Psoas muscle (tissue), 8 donors: ENCODE data around the gene UBE2S. TPM values are rescaled to one million over a fixed set of nuclear protein-coding genes. Genes with fewer than 3 reads are reported as not detected.

Experiments
- ATAC-seq, 4 donors: fragments of 200-7000 bp; cut with Tn5 transposase; one replicate each; pipeline ENCODE4 v1.9.1; 2020; ENCODE audit warnings: moderate library complexity in 3 of 4, mild to moderate bottlenecking in 2 of 4
- DNase-seq, 2 donors: peaks; one replicate each; pipeline ENCODE4 v3.0.0-alpha.2; 2020
- H3K27ac ChIP-seq: fragments of 200-600 bp; one replicate; pipeline ENCODE4 v1.8.0; 2022
- H3K27me3 ChIP-seq, 3 donors: fragments of 200-600 bp in 1 of 3; one replicate each; pipeline versions ENCODE4 v1.6.1 to v1.8.0; 2013 to 2022; ENCODE audit warnings: low read length in 2 of 3, mild to moderate bottlenecking in 2 of 3, moderate library complexity in 1 of 3; ENCODE audit not compliant: insufficient read depth in 3 of 3
- H3K36me3 ChIP-seq, 2 donors: fragments of 200-600 bp in 1 of 2; one replicate each; pipeline versions ENCODE4 v1.6.1 to v1.8.0; 2013 to 2022; ENCODE audit warnings: low read depth in 1 of 2, mild to moderate bottlenecking in 1 of 2, moderate library complexity in 1 of 2; ENCODE audit not compliant: insufficient read depth in 1 of 2
- H3K4me1 ChIP-seq: fragments of 200-600 bp; one replicate; pipeline ENCODE4 v1.8.0; 2022
- H3K4me3 ChIP-seq: fragments of 200-600 bp; one replicate; pipeline ENCODE4 v1.8.0; 2022; ENCODE audit warnings: mild to moderate bottlenecking
- H3K9me3 ChIP-seq: fragments of 200-600 bp; one replicate; pipeline ENCODE4 v1.8.0; 2022
- CTCF ChIP-seq: fragments of 200-600 bp; IDR thresholded peaks from one replicate; pipeline ENCODE4 v1.8.0; 2022; ENCODE audit warnings: antibody characterized with exemption
- WGBS, 3 donors: extraction: QIAGEN DNeasy Blood & Tissue Kit; methylation state at CpG; one replicate each; pipeline versions ENCODE4 v1.1.6 to v1.1.7; 2013; 5-methylcytosine and 5-hydroxymethylcytosine counted together
- intact Hi-C, 2 donors: fragments of 100-400 bp; cut with DNase I; formaldehyde crosslinking; loops; one replicate each; pipeline versions ENCODE4 v1.11.0 to v1.14.2; 2022
- polyA plus RNA-seq, 3 donors: library from polyadenylated mRNA; stranded (reverse); fragments of 200-250 nt; gene quantifications; one replicate each; pipeline ENCODE4 v1.2.3, GENCODE V29; 2013
- total RNA-seq, 4 donors: library from RNA; stranded (reverse); fragmentation: NEBNext Ultra II Directional in 2 of 4; extraction: Animal tissue kit (Norgen Biotek cat#: 25700) in 2 of 4; gene quantifications; one replicate each; pipeline versions ENCODE4 v1.2.1 to v1.2.4, GENCODE V29; 2021 to 2023
- donor health status: healthy with polysubstance abuse.
- donor health status: DM: no; HTN: no; CAD: no; lungs with moderate emphysema.
- donor health status: Bipolar disorder and iron deficiency.
- donor health status: healthy.
- donor health status: DM: yes; HTN: yes; CAD: no.
- donor health status: DM: no; HTN: no; CAD: no.
- donor health status: DM: no; HTN: no; CAD: no.
- donor health status: DM: yes; HTN: yes; CAD: no.

UBE2S gene
- total and polyA plus RNA-seq, 7 donors: 5.6 to 26.7 (median 17.9) TPM

GRCh38 chr19:55382013-55382412 is 25.6 kb downstream of the UBE2S start:
- Histone ChIP-seq H3K9me3 (no peaks in the 10 kb centered on the region), H3K4me3 (no peak overlapping the region), H3K36me3 (peaks cover 0 to 7% of the 10 kb centered on the region in 2 donors), H3K4me1 (peaks cover 12% of the 10 kb centered on the region), H3K27me3 (peaks cover 0 to 7% (median 2%) of the 10 kb centered on the region in 3 donors), H3K27ac (no peak overlapping the region)
- no peak for DNase-seq
- TF ChIP-seq CTCF: no peak
- ATAC-seq: no peak
- intact Hi-C loops: loop anchor here (5.0 to 10.0 kb wide), 4 partner anchors 40 to 273 kb away; partner anchors contain the start of genes U2AF2 (in 1 of the 2) and ZNF784 (in 1 of the 2)
- WGBS, 3 donors: 94 to 99% (median 97%) methylated on average over 5 of the region's 5 CpGs

GRCh38 chr19:55379174-55379573 is 28.4 kb downstream of the UBE2S start:
- no peaks in the 10 kb centered on the region for H3K36me3 ChIP-seq
- H3K4me3 ChIP-seq: no peak overlapping the region
- DNase-seq (no peak), ATAC-seq (no peak)
- TF ChIP-seq CTCF: no peak
- peaks cover 0 to 29% (median 12%) of the 10 kb centered on the region in 3 donors for H3K27me3 ChIP-seq
- H3K4me1 ChIP-seq: peaks cover 4% of the 10 kb centered on the region
- intact Hi-C loops: no loop called here
- 43 to 54% (median 48%) methylated on average over 11 of the region's 11 CpGs for WGBS, 3 donors
- H3K9me3 ChIP-seq: no peaks in the 10 kb centered on the region
- H3K27ac ChIP-seq: no peak overlapping the region

- TF ChIP-seq CTCF: no peak
- ATAC-seq: peak in 2 of 4 donors; percentile 14 to 27
- intact Hi-C loops: no loop called here
- 13 to 14% (median 14%) methylated on average over 42 to 43 of the region's 43 CpGs for WGBS, 3 donors
- no peaks in the 10 kb centered on the region for H3K36me3 ChIP-seq
- H3K4me1 ChIP-seq: no peaks in the 10 kb centered on the region
- no peak overlapping the region for H3K27ac ChIP-seq
- H3K27me3 ChIP-seq: peaks cover 0 to 41% (median 19%) of the 10 kb centered on the region in 3 donors
- no peak for DNase-seq
- no peak overlapping the region for H3K4me3 ChIP-seq
- no peaks in the 10 kb centered on the region for H3K9me3 ChIP-seq
Measured at GRCh38 chr19:55377356-55378131, 30.0 kb downstream of the UBE2S start.

- intact Hi-C loops: no loop called here
- H3K9me3 ChIP-seq: no peaks in the 10 kb centered on the region
- ATAC-seq (no peak), DNase-seq (no peak)
- H3K4me1 ChIP-seq: no peaks in the 10 kb centered on the region
- no peak within 1 kb of the TSS for H3K27ac ChIP-seq
- no peaks in the 10 kb centered on the region for H3K36me3 ChIP-seq
- peaks cover 0 to 51% (median 23%) of the 10 kb centered on the region in 3 donors for H3K27me3 ChIP-seq
- no peak for TF ChIP-seq CTCF
- H3K4me3 ChIP-seq: no peak within 1 kb of the TSS
- WGBS, 3 donors: 64 to 73% (median 65%) methylated on average over 21 of the region's 21 CpGs
Measured at GRCh38 chr19:55376241-55376933, 31.2 kb downstream of the UBE2S start, which contains the start of gene TMEM190. TMEM190 (plus strand) TSS chr19:55376826; CDS start chr19:55376854, 28 bp downstream.
